ENCODE measurements around the gene ESPNL. TPM values are rescaled to one million over a fixed set of nuclear protein-coding genes. Genes with fewer than 3 reads are reported as not detected.
A peak's percentile ranks its signal among the peaks of the same experiment; 100 is the strongest.

The ESPNL gene
- total and polyA plus RNA-seq, 9 of the 15 experiments (the other 6 are each of a cell fraction or from before 2014, with no cell fraction given): 0.03 to 0.09 (median 0.05) TPM; not detected in 3

DNA sequence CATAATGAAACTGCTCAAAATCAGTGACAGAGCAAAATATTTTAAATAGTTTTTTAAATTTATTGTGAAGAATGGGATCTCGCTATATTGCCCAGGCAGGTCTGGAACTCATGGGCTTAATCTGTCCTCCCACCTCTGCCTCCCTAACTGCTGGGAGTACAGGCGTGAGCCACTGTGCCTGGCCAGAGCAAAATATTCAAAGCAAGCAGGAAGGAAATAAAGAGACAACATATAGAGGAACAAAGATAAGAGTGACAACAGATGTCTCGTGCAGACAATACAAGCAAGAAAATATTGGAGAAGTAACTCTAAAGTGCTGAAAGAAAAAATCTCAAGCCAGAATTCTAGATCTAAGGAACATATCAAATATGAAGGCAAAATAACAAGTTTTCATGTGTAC is 44.3 kb upstream of the ESPNL start:
- ChIA-PET CTCF (ENCODE audit: low intra/inter-chr PET ratio) (no interaction called here), POLR2A (no interaction called here)
- Histone ChIP-seq H3K27ac (ENCODE audit: extremely low read depth, low read depth, low read length) (no peak overlapping the region), H3K9ac (ENCODE audit: insufficient read depth in 1 of 2, low read depth in 2 of 2, low read length in 2 of 2) (no peak overlapping the region), H3K4me3 (no peak overlapping the region), H2AFZ (ENCODE audit: low read depth, low read length) (no peak overlapping the region), H3K27me3 (ENCODE audit: control insufficient read depth in 2 of 2, insufficient read depth in 2 of 2, low read length in 2 of 2) (no peaks in the 10 kb centered on the region), H3K79me2 (ENCODE audit: control insufficient read depth, insufficient read depth, low read length) (peaks cover 7% of the 10 kb centered on the region; the same call in 2 of the 3 replicates), H4K20me1 (replicated peaks; ENCODE audit: control insufficient read depth, insufficient read depth, low read length) (no peaks in the 10 kb centered on the region), H3K9me1 (ENCODE audit: control insufficient read depth, insufficient read depth, low read length) (no peaks in the 10 kb centered on the region), H3K4me1 (replicated peaks in 1 of 2; ENCODE audit: control insufficient read depth in 2 of 2, insufficient read depth in 2 of 2, low read length in 2 of 2) (peaks cover 0 to 5% of the 10 kb centered on the region in 2 experiments; a peak in 3 of 5 replicates), H3K36me3 (ENCODE audit: control insufficient read depth, insufficient read depth, low read length) (no peaks in the 10 kb centered on the region), H3K9me3 (replicated peaks; ENCODE audit: control insufficient read depth, insufficient read depth, low read depth, low read length) (0 out of 2 replicates have a peak, but pooled peaks cover 1% of the 10 kb centered on the region), H3K4me2 (ENCODE audit: insufficient read depth, low read length) (no peak overlapping the region)
- DNase-seq (ENCODE audit: extremely low read depth in 1 of 4, low spot score in 3 of 4) (no peak), ATAC-seq (no peak), FAIRE-seq (no peak)
- in situ Hi-C loops (cut with MboI): no loop called here
- peak; percentile 85 for TF ChIP-seq ZNF121 (CRISPR knock-in tag; conservative IDR thresholded peaks at IDR 0.05)
- TF ChIP-seq E2F3 (CRISPR knock-in tag; IDR thresholded peaks at IDR 0.05): no peak
- peak; percentile 41; the same call in 1 of the 2 replicates for TF ChIP-seq BHLHE40 (IDR thresholded peaks at IDR 0.05; ENCODE audit: low read length)
- TF ChIP-seq ZBTB9 (CRISPR knock-in tag; IDR thresholded peaks at IDR 0.05): no peak
- TF ChIP-seq TRIM24 (IDR thresholded peaks at IDR 0.05): peak; percentile 52 to 53; a peak in 2 of 4 replicates
- TF ChIP-seq ZNF124 (CRISPR knock-in tag; IDR thresholded peaks at IDR 0.05): no peak
- TF ChIP-seq ZZZ3 (IDR thresholded peaks at IDR 0.05): no peak
- no peak for TF ChIP-seq MEIS2 (IDR thresholded peaks at IDR 0.05; ENCODE audit: partially characterized antibody)
- TF ChIP-seq TRIM28 (IDR thresholded peaks at IDR 0.05): peak; percentile 67
- peak in 1 of 2 experiments; percentile 74; a peak in 1 of 3 replicates for TF ChIP-seq CBX3 (IDR thresholded peaks at IDR 0.05; ENCODE audit: borderline replicate concordance in 1 of 2, low read length in 2 of 2)
- no peak for TF ChIP-seq NELFE (IDR thresholded peaks at IDR 0.05; ENCODE audit: insufficient read depth, insufficient read length)
- no TSS peak for BruUV-seq (replicated peaks)
- WGBS (ENCODE audit: insufficient coverage, low coverage, missing lambda C conversion rate): 45% methylated on average over 2 of the region's 3 CpGs
- intact Hi-C loops (cut with micrococcal nuclease): no loop called here
